Heart left ventricle (tissue), 16 donors: Measurements from ENCODE around the gene MRPL33. TPM values are rescaled to one million over a fixed set of nuclear protein-coding genes. Genes with fewer than 3 reads are reported as not detected.

Experiments
- ATAC-seq, 4 donors: fragments of 200-7000 bp; cut with Tn5 transposase; one replicate each; pipeline ENCODE4 v1.9.1; 2020 to 2022; ENCODE audit warnings: moderate library complexity in 4 of 4, mild to moderate bottlenecking in 3 of 4, moderate number of reproducible peaks in 1 of 4
- DNase-seq, 5 donors: peaks; one replicate each; pipeline ENCODE4 v3.0.0-alpha.2; 2020
- H3K27ac ChIP-seq, 12 donors: fragments of 200-600 bp; sonication (generic) in 4 of 12; one replicate each; pipeline versions ENCODE4 v1.5.0 to v1.8.0; 2016 to 2022; ENCODE audit warnings: mild to moderate bottlenecking in 2 of 12
- H3K27me3 ChIP-seq, 9 donors: fragments of 200-600 bp; sonication (generic) in 2 of 9; one replicate each; pipeline versions ENCODE4 v1.5.1 to v1.8.0; 2016 to 2022; ENCODE audit warnings: mild to moderate bottlenecking in 3 of 9
- H3K36me3 ChIP-seq, 9 donors: fragments of 200-600 bp; sonication (generic) in 2 of 9; one replicate each; pipeline versions ENCODE4 v1.5.0 to v1.8.0; 2018 to 2022; ENCODE audit warnings: mild to moderate bottlenecking in 2 of 9
- H3K4me1 ChIP-seq, 12 donors: fragments of 200-600 bp; sonication (generic) in 4 of 12; one replicate each; pipeline versions ENCODE4 v1.5.0 to v1.8.0; 2016 to 2022; ENCODE audit warnings: mild to moderate bottlenecking in 3 of 12
- H3K4me3 ChIP-seq, 12 donors: fragments of 200-600 bp; sonication (generic) in 4 of 12; one replicate each; pipeline versions ENCODE4 v1.5.0 to v1.8.0; 2017 to 2022; ENCODE audit warnings: mild to moderate bottlenecking in 9 of 12, moderate library complexity in 4 of 12
- H3K9me3 ChIP-seq, 12 donors: fragments of 200-600 bp; sonication (generic) in 4 of 12; one replicate each; pipeline versions ENCODE4 v1.5.0 to v1.8.0; 2016 to 2022; ENCODE audit warnings: mild to moderate bottlenecking in 1 of 12
- POLR2A ChIP-seq, 2 donors: fragments of 450-650 bp; IDR thresholded peaks; one replicate each; pipeline ENCODE4 v1.6.1; 2017; ENCODE audit warnings: antibody characterized with exemption in 2 of 2, mild to moderate bottlenecking in 2 of 2, moderate library complexity in 2 of 2
- WGBS, 4 donors: extraction: QIAGEN DNeasy Blood & Tissue Kit in 2 of 4; methylation state at CpG; one replicate each; pipeline versions ENCODE4 v1.1.5 to v1.1.7; 2013 to 2018; 5-methylcytosine and 5-hydroxymethylcytosine counted together
- intact Hi-C, 10 donors: fragments of 100-400 bp; cut with DNase I; formaldehyde crosslinking; loops; one replicate each; pipeline versions ENCODE4 v1.11.1 to v1.14.2; 2022
- long read RNA-seq, 3 donors: library from polyadenylated mRNA; unstranded; transcript quantifications; one replicate each; pipeline ENCODE4 v2.0.0, GENCODE V29; 2020 to 2021
- polyA plus RNA-seq, 2 donors: library from polyadenylated mRNA; stranded (reverse); fragments of 200-250 nt; gene quantifications; one replicate each; pipeline ENCODE4 v1.2.3, GENCODE V29; 2013
- total RNA-seq, 9 donors: library from RNA; depleted of rRNA in 2 of 9; stranded (reverse); fragments of >200 nt in 2 of 9; fragmentation: NEBNext Ultra II Directional in 3 of 9; extraction: Animal tissue kit (Norgen Biotek cat#: 25700) in 3 of 9; gene quantifications; one replicate each; pipeline versions ENCODE4 v1.1.0 to v1.2.4, GENCODE V29; 2016 to 2023
- TF ChIP-seq, protein P1 (sequence below), 12 donors: fragments of 200-600 bp; sonication (generic) in 4 of 12; IDR thresholded peaks; one replicate each; pipeline versions ENCODE4 v1.5.0 to v1.8.0; 2018 to 2022; ENCODE audit warnings: antibody characterized with exemption in 12 of 12, mild to moderate bottlenecking in 5 of 12
- donor health status: ischemic (EF 13 %, LVEDD 7.1; RV severe dilation, severe dysfunction).
- donor health status: healthy with polysubstance abuse.
- donor health status: DM: no; HTN: yes; CAD: no.
- donor health status: DM: no; HTN: no; CAD: no.
- donor health status: ischemic (EF 25% LVEDD 6.9; RV normal size, moderate dysfunction).
- donor health status: ischemic (EF 25% LVEDD 5.7; RV mildly dilated, moderate dysfunction).
- donor health status: healthy.
- donor health status: DM: yes; HTN: yes; CAD: no.
- donor health status: ischemic (EF 35%, LVEDD 5.7; RV mildly dilated, moderate dysfunction).
- donor health status: nonischemic (EF 11% LVEDD 7.7; RV severe dilation, severe dysfunction).
- donor health status: DM: yes; HTN: yes; CAD: no.
- donor health status: PGD.
- donor health status: ischemic (EF 29% LVEDD 5.4; RV normal size, mild dysfunction).
- donor health status: nonischemic (EF 23%, LVEDD 6.1; RV moderate dilation, normal function).

MRPL33 gene
- total RNA-seq = 100 to 1,000 TPM; 163 to 503 (median 305) TPM
- 100 to 1,000 TPM; 177 to 901 TPM for polyA plus RNA-seq
- long read RNA-seq, donor 1, transcript MRPL33-202 (3 exons, 404 nt) = major isoform, 172 of 385 reads
- long read RNA-seq, donor 1, transcript MRPL33-206 (3 exons, 729 nt) = minor isoform, 8 of 385 reads
- long read RNA-seq, donor 1, transcript MRPL33-201 (4 exons, 518 nt) = minor isoform, 67 of 385 reads
- long read RNA-seq, donor 1, partial matches to known transcripts = 7 of 385 reads
- long read RNA-seq, donor 1, other reads (novel, unspliced or antisense) = 131 of 385 reads
- long read RNA-seq, donor 2, transcript MRPL33-206 (3 exons, 729 nt) = minor isoform, 7 of 136 reads
- long read RNA-seq, donor 2, transcript MRPL33-201 (4 exons, 518 nt) = minor isoform, 18 of 136 reads
- long read RNA-seq, donor 2, transcript MRPL33-202 (3 exons, 404 nt) = major isoform, 65 of 136 reads
- long read RNA-seq, donor 2, partial matches to known transcripts = 25 of 136 reads
- long read RNA-seq, donor 2, other reads (novel, unspliced or antisense) = 21 of 136 reads
- long read RNA-seq, donor 3, transcript MRPL33-202 (3 exons, 404 nt) = major isoform, 139 of 303 reads
- long read RNA-seq, donor 3, transcript MRPL33-201 (4 exons, 518 nt) = minor isoform, 45 of 303 reads
- long read RNA-seq, donor 3, partial matches to known transcripts = 62 of 303 reads
- long read RNA-seq, donor 3, other reads (novel, unspliced or antisense) = 50 of 303 reads

DNA sequence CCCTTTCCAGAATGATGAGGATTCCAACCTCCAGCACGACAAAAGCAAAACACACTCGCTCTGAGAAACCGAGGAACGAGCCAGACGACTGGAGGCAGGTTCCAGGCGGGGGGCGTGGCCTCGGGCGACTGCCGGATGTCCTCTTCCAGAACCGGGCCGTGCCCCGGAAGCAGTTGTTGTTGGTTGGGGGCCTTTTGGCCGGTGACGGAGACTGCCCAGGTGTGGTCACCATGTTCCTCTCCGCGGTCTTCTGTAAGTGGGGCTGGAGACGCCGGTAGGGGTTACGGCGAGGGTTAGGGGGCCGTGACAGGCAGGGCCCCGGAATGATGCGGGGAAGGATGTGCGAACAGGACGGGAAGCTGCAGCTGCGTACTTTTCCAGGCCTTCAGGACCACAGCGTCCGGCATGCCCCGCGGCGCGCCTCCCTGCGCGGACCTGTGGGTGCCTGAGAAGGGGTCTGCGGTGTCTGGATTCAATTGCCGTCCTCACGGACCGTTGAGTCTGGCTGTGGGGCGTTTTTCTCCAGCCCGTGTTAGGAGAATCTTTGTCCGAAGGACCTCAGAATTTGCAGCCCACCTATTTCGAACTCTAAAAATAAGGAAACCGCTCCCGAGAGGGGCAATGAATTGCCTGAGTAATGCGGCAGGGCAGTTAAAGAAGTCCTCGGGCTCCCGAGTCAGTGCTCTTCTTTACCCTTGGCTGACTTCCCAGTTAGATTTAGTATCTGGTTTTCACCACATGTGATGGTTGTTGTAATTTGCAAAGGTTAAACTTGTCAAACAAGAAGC, at the start of gene MRPL33:
TSS of gene MRPL33 (plus strand) at position 172 of the 788 bp plus-strand sequence. CDS start at position 231, 59 bp downstream.
- peaks cover 0 to 29% (median 11%) of the 10 kb centered on the region in 9 donors for H3K36me3 ChIP-seq
- TF ChIP-seq, protein P1, sequence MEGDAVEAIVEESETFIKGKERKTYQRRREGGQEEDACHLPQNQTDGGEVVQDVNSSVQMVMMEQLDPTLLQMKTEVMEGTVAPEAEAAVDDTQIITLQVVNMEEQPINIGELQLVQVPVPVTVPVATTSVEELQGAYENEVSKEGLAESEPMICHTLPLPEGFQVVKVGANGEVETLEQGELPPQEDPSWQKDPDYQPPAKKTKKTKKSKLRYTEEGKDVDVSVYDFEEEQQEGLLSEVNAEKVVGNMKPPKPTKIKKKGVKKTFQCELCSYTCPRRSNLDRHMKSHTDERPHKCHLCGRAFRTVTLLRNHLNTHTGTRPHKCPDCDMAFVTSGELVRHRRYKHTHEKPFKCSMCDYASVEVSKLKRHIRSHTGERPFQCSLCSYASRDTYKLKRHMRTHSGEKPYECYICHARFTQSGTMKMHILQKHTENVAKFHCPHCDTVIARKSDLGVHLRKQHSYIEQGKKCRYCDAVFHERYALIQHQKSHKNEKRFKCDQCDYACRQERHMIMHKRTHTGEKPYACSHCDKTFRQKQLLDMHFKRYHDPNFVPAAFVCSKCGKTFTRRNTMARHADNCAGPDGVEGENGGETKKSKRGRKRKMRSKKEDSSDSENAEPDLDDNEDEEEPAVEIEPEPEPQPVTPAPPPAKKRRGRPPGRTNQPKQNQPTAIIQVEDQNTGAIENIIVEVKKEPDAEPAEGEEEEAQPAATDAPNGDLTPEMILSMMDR (IDR thresholded peaks at IDR 0.05) = no peak
- peak in 1 of 2 donors; percentile 61 for TF ChIP-seq POLR2A (IDR thresholded peaks at IDR 0.05)
- intact Hi-C loops = loop anchor here in 6 of 10 donors (1.0 to 10.0 kb wide), 7 partner anchors 44 to 623 kb away; partner anchors contain the start of genes FOSL2 (in 3 of the 6), BABAM2 (in 2 of the 6) and RBKS (in 2 of the 6)
- peak; percentile 96 to 98 (median 96) for DNase-seq
- peak; percentile 95 to 98 (median 98) for ATAC-seq
- H3K4me3 ChIP-seq = peak within 1 kb of the TSS; percentile 56 to 89 (median 76)
- H3K27me3 ChIP-seq = no peaks in the 10 kb centered on the region
- peaks cover 4 to 50% (median 37%) of the 10 kb centered on the region in 12 donors for H3K4me1 ChIP-seq
- H3K27ac ChIP-seq = peak within 1 kb of the TSS; percentile 88 to 97 (median 92)
- 0 to 1% (median 0%) methylated on average over 30 to 48 of the region's 48 CpGs for WGBS, 4 donors
- no peaks in the 10 kb centered on the region for H3K9me3 ChIP-seq

DNA sequence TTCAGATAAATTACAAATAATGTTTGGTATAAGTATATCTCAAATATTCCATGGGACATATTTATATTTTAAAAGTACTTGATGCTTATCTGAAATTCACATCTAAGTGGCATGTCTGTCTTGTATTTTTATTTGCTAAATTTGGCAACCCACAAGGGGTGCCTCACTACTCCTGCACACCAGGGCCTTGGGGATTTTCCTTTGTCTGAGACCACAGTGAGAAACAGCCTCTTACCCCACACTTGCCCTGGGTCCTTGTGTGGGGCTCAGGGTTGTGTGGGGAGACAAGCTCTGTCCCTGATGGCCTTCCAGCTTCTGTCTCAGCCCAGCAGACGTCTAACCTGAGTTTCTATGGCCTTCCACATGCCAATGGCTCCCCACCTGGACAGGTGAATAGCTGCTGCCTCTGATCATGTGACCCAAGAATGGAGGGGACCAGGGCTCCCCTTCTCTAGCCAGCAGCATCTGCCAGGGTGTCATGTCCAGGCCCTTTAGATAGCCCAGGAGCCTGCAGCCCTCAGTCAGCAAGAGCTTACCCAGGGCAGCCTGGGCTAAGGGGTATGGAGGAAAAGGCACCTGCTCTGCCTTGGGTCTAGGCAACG, 49.5 kb upstream of the MRPL33 start:
- TF ChIP-seq, protein P1 (IDR thresholded peaks at IDR 0.05) = no peak
- no peak for TF ChIP-seq POLR2A (IDR thresholded peaks at IDR 0.05)
- H3K36me3 ChIP-seq = no peaks in the 10 kb centered on the region
- H3K27me3 ChIP-seq = no peaks in the 10 kb centered on the region
- 83 to 89% (median 87%) methylated on average over 2 of the region's 2 CpGs for WGBS, 4 donors
- H3K27ac ChIP-seq = peak overlapping the region in 10 of 12 donors; percentile 60 to 84 (median 70)
- H3K4me1 ChIP-seq = peaks cover 0 to 55% (median 32%) of the 10 kb centered on the region in 12 donors
- DNase-seq (no peak), ATAC-seq (no peak)
- intact Hi-C loops = loop anchor here (5.0 to 10.0 kb wide), 8 partner anchors 50 to 675 kb away; partner anchors contain the start of genes FOSL2 (in 5 of the 10), MRPL33 (in 3 of the 10), BABAM2 (in 1 of the 10) and RBKS (in 1 of the 10)
- no peaks in the 10 kb centered on the region for H3K9me3 ChIP-seq
- H3K4me3 ChIP-seq = no peak overlapping the region

DNA sequence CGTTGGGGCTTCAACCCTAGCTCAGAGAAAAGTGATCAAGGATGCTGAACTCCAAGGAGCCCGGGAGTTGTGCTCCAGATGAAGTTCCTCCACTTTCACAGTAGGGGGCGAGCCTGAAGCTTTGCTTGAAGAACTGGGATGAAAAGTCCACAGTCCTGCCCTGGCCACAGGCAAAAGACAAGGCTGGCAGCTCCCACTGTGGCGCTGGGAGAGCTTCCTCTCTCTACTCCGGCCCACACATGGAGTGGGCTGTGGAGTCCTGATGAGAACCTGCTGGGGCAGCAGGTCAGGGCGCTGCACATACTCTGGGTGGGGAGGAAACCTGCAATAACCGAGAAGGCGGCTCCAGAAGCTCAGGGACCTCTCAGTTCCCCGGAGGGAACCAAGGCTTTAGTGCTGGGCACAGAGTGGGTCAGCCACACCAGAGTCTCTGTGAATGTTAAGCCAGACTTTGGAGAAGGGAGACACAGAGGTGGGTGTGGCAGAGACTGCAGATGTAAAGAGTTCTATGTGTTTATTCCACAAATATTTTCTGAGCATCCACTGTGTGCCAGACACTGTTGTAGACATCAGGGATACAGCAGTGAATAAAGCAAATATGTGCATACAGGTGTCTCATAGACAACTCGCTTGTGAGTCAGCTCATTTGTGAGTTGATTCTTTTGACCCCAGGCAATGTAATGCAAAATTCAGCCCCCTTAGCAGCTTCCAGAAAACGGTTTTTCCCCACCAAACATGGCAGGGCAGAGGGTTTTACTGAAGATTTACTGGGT, 48.0 kb upstream of the MRPL33 start:
- DNase-seq (peak; percentile 68 to 78 (median 73)), ATAC-seq (peak; percentile 41 to 71 (median 64))
- no peaks in the 10 kb centered on the region for H3K36me3 ChIP-seq
- intact Hi-C loops = loop anchor here (5.0 to 10.0 kb wide), 8 partner anchors 49 to 674 kb away; partner anchors contain the start of genes FOSL2 (in 5 of the 10), MRPL33 (in 3 of the 10), BABAM2 (in 1 of the 10) and RBKS (in 1 of the 10)
- H3K4me3 ChIP-seq = no peak overlapping the region
- TF ChIP-seq, protein P1 (IDR thresholded peaks at IDR 0.05) = peak; percentile 63 to 91 (median 85)
- no peak for TF ChIP-seq POLR2A (IDR thresholded peaks at IDR 0.05)
- H3K27ac ChIP-seq = peak overlapping the region; percentile 6 to 94 (median 72)
- no peaks in the 10 kb centered on the region for H3K27me3 ChIP-seq
- H3K4me1 ChIP-seq = peaks cover 0 to 59% (median 37%) of the 10 kb centered on the region in 12 donors
- 39 to 46% (median 44%) methylated on average over 11 of the region's 11 CpGs for WGBS, 4 donors
- no peaks in the 10 kb centered on the region for H3K9me3 ChIP-seq
